H54 (cell line): ENCODE data around the gene P2RX1.

ENCODE experiments used
- DNase-seq: peaks from one replicate; pipeline ENCODE4 v3.0.0; 2011; ENCODE audit warnings: low spot score, mixed read lengths; ENCODE audit not compliant: insufficient read length
- FAIRE-seq: peaks from 3 replicates; lab custom pipeline; 2011; peaks lifted over from hg19 to GRCh38; lab: Jason Lieb, UNC
- POLR2A ChIP-seq: IDR thresholded peaks from 2 replicates; pipeline ENCODE4 v1.6.1; 2011; ENCODE audit warnings: low read depth, mild to moderate bottlenecking, low read length

Gene P2RX1

GRCh38 chr17:3888343-3889171 lies 27.7 kb downstream of the P2RX1 start:
- FAIRE-seq (no peak), DNase-seq (peak; percentile 91)

GRCh38 chr17:3887804-3888203 lies 28.5 kb downstream of the P2RX1 start:
- DNase-seq (no peak), FAIRE-seq (no peak)
- no peak for TF ChIP-seq POLR2A

More at GRCh38 chr17:3888343-3889171, 27.7 kb downstream of the P2RX1 start:
- TF ChIP-seq POLR2A = no peak

DNA sequence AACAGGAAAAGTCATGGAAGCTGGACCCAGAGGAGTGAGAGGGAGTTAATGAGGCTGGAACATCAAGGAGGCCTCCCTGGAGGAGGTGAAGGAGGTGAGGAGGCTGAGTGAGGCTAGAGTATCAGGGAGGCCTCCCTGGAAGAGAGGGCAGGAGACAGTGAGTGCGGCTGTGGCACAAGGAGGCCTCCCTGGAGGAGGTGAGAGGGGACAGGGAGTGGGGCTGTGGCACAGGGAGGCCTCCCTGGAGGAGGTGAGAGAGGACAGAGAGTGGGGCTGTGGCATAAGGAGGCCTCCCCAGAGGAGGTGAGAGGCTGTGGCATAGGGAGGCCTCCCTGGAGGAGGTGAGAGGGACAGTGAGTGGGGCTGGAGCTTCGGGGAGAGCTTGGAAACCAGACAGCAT lies 28.9 kb downstream of the P2RX1 start:
- TF ChIP-seq POLR2A = no peak
- DNase-seq (no peak), FAIRE-seq (no peak)

DNA sequence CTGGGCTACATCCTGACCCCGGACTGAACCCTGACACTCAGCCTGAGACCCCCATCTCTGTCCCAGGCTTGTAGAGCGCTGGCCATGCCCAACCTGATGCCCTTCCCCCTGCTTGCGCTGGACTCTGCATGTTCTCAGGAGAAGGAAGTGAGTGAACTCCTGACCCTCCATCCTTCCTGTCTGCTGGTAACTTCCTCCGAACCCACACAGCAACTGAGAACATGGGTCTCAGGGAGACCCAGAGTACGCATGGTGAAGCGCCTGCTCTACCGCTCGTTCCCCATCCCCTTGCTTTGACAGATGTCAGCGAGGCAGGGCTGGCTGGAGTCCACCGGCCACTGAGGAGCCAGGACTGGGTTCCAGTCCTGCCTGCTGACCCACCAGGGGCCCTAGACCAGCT lies 29.5 kb downstream of the P2RX1 start:
- DNase-seq = no peak
- FAIRE-seq = no peak
- TF ChIP-seq POLR2A = no peak

- TF ChIP-seq POLR2A = no peak
- FAIRE-seq (peak; percentile 89), DNase-seq (peak; percentile 89)
Measured at GRCh38 chr17:3885970-3886369, 30.3 kb downstream of the P2RX1 start.

DNA sequence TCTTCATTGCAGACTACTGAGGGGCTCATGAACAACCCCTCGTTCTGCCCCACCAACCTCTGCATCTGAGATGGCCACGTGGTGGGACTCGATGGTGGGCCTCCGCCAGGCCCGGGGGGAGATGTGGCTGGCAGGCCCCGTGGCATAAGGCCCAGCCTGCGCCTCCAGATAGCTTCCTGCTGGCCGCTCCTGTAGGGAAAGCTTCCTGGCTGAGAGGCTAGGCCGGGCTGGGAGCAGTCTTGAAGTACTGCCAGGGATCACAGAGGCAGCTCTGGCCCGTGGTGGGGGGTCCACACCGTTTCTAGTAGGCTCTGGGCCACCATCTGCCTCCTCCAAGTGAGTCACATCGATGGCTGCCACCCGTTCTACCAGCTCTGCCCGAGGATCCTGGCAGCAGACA lies 31.0 kb downstream of the P2RX1 start:
- DNase-seq = no peak
- TF ChIP-seq POLR2A = no peak
- FAIRE-seq = no peak

DNA sequence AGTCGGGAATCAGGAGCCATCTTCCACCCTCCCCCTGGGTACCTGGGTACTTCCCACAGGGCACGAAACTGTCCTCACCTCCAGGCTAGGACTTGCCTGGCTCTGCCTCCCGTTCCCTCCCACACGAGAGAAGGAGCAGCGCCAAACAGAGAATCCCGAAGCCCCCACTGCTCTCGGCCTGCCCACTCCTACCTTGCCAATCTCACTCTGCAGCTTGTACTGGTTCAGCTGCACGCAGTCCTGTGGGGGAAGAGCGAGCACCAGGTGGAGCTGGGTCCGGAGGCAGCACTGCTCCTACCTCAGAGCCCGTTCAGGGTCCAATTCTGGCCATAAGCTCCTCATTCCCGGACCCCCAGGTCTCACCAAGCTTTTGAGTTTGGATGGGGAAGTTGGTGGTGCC lies 32.1 kb downstream of the P2RX1 start:
- DNase-seq (no peak), FAIRE-seq (no peak)
- TF ChIP-seq POLR2A = no peak

DNA sequence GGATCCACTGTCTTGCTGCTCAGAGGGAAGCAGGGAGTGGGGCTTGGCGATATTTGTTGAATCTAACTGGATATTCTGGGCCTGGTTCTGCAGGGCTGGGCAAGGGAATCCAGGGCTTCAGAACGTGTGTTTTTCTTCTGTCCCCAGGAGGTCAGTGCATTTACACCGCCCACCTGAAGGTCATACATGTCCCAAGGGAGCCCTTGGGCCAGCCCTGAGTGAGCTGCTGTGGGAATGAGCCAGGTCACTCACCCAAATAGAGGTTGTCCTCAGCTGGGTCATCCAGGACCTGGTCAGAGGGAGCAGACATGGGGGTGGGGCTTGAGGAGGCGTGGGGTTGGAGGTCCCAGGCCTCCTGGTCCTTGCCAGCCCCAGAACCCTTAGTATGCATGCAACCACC lies 34.0 kb downstream of the P2RX1 start:
- no peak for TF ChIP-seq POLR2A
- no peak for DNase-seq
- no peak for FAIRE-seq

GRCh38 chr17:3880983-3881382 lies 35.3 kb downstream of the P2RX1 start:
- TF ChIP-seq POLR2A = no peak
- FAIRE-seq (no peak), DNase-seq (no peak)

DNA sequence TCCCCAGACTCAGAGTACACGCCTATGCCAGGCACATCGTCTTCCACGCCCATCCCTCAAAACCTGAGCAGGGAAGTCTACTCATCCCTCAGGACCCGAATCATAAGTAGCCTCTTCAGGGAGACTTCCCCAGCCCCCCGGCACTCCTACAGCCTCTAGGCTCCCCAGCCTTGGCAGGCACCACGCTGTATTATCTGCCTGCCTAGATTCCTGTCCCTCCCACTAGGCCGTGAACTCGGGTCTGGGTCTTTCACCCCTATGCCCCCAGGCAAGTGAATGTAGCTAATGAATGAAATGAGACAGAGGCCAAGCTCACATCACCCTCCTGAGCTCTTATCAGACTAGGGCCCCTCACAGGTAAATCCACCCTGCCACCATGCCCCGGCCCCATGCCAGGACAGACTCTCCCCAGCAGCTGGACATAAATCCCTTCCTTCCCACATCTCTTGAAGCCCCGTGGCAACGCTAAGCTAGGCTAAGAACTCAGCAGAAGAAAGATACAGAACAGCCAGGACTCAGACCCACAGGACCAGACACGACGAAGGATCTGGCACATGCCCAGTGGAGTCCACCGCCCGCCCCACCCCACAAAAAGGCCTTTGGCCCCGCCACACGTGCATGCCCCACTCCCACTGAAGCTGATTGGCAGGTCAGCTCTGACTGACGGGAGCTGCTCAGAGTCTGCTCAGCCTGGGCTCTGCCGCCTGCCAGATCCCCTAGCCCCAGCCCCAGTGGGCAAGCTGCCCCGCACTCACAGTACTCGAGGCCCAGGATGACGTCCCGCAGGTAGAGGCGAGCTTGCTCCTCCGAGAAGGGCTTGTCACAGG lies 36.5 kb downstream of the P2RX1 start:
- DNase-seq (no peak), FAIRE-seq (no peak)
- no peak for TF ChIP-seq POLR2A

DNA sequence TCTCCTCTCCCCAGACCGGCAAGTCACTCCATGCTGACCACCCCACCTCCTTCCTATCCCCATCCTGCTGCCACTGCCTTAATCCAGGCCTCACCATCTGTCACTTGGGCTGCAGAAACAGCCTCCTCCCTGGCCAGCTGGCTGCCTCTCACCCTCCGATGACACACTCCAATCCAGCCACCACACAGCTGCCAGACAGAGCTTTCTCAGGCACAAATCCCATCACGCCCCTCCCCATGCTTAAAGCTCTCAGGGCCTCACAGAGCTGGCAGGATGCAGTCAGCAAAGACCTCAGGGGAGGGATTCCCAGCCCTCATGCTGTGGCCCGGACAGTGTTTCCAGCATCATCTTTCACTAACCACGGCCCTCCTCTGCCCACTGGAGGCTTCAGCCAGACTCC lies 37.1 kb downstream of the P2RX1 start:
- FAIRE-seq (no peak), DNase-seq (no peak)
- no peak for TF ChIP-seq POLR2A

DNA sequence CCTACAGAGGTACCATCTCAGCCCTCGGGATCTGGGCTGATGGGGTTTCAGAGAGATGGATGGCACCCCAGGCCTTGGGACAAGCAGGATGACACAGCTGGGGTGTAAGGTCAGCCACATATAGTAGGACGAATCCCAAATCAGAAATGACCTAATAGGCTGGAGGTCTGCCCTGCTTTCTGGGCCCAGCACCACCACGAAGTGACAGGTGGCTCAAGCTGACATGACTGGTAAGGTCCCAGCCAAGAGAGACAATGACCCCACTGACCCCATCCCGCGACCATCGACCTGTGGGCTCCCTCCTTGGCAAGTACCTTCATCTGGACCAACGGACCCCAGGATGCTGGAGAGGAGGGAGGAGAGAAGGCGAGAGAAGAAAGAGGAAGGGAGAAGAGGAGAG lies 39.0 kb downstream of the P2RX1 start:
- FAIRE-seq (no peak), DNase-seq (no peak)
- no peak for TF ChIP-seq POLR2A

DNA sequence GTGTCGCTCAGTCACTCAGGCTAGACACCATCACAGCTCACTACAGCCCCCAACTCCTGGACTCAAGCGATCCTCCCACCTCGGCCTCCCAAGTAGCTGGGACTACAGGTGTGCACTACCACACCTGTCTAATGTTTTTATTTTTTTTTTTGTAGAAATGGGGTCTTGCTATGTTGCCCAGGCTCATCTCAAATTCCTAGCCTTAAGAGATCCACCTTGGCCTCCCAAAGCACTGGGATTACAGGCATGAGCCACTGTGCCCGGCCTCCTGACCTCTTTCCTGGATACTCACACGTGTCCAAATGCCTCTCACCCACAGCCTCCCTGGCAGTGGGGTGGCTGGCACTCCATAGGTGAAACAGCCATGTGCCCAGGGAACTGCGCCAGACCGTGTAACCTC lies 40.9 kb downstream of the P2RX1 start:
- no peak for FAIRE-seq
- DNase-seq = no peak
- TF ChIP-seq POLR2A = no peak

GRCh38 chr17:3873862-3874261 lies 42.4 kb downstream of the P2RX1 start:
- no peak for FAIRE-seq
- no peak for DNase-seq
- TF ChIP-seq POLR2A = no peak
